Endothelial cell (in vitro differentiated cells): ENCODE results near the gene MPV17. TPM values are rescaled to one million over a fixed set of nuclear protein-coding genes. Genes with fewer than 3 reads are reported as not detected.
A peak's percentile ranks its signal among the peaks of the same experiment; 100 is the strongest.
"Not testable (repeated sequence)": the region's sequence is repeated elsewhere in the genome, so short reads cannot be mapped to it uniquely, and the experiment has no call there.

Experiments
- DNase-seq: peaks from one replicate; pipeline ENCODE4 v3.0.0; 2021; ENCODE audit warnings: low spot score
- H3K27ac Mint-ChIP-seq: one replicate; pipeline ENCODE4 v1.8.0; 2021; ENCODE audit warnings: mixed read lengths, inconsistent platforms; ENCODE audit not compliant: unreplicated experiment
- H3K27me3 Mint-ChIP-seq: one replicate; pipeline ENCODE4 v1.8.0; 2021; ENCODE audit warnings: mild to moderate bottlenecking, moderate library complexity, mixed read lengths, inconsistent platforms; ENCODE audit not compliant: unreplicated experiment
- H3K36me3 Mint-ChIP-seq: one replicate; pipeline ENCODE4 v1.8.0; 2021; ENCODE audit warnings: mild to moderate bottlenecking, low read depth, mixed read lengths, inconsistent platforms; ENCODE audit not compliant: unreplicated experiment
- H3K4me1 Mint-ChIP-seq: one replicate; pipeline ENCODE4 v1.8.0; 2021; ENCODE audit warnings: mild to moderate bottlenecking, mixed read lengths, inconsistent platforms; ENCODE audit not compliant: unreplicated experiment
- H3K4me3 Mint-ChIP-seq: one replicate; pipeline ENCODE4 v1.8.0; 2021; ENCODE audit warnings: mild to moderate bottlenecking, mixed read lengths, inconsistent platforms; ENCODE audit not compliant: unreplicated experiment
- H3K9me3 Mint-ChIP-seq: one replicate; pipeline ENCODE4 v1.8.0; 2021; ENCODE audit warnings: mixed read lengths, inconsistent platforms; ENCODE audit not compliant: unreplicated experiment
- CTCF ChIP-seq: fragments of 200-600 bp; sonication (generic); IDR thresholded peaks from one replicate; pipeline ENCODE4 v1.5.0; 2021; ENCODE audit warnings: antibody characterized with exemption; ENCODE audit not compliant: unreplicated experiment
- total RNA-seq: library from RNA; stranded (reverse); fragmentation: NEBNext Ultra II Directional; extraction: Animal tissue kit (Norgen Biotek cat#: 25700); gene quantifications from one replicate; pipeline ENCODE4 v1.2.1, GENCODE V29; 2021; ENCODE audit not compliant: unreplicated experiment

Gene MPV17
- total RNA-seq, 1 donor from 2014 or later = 55.0 TPM

- H3K27me3 Mint-ChIP-seq = peaks cover 10% of the 10 kb centered on the region
- peaks cover 5% of the 10 kb centered on the region for H3K4me1 Mint-ChIP-seq
- no peaks in the 10 kb centered on the region for H3K9me3 Mint-ChIP-seq
- H3K27ac Mint-ChIP-seq = no peak overlapping the region
- H3K4me3 Mint-ChIP-seq = no peak overlapping the region
- DNase-seq = no peak
- no peaks in the 10 kb centered on the region for H3K36me3 Mint-ChIP-seq
- TF ChIP-seq CTCF = no peak
These were observed 41.5 kb downstream of the MPV17 start for GRCh38 chr2:27281442-27281841.

GRCh38 chr2:27280826-27281225 lies 42.1 kb downstream of the MPV17 start:
- no peak for TF ChIP-seq CTCF
- no peaks in the 10 kb centered on the region for H3K36me3 Mint-ChIP-seq
- H3K4me3 Mint-ChIP-seq = no peak overlapping the region
- H3K9me3 Mint-ChIP-seq = no peaks in the 10 kb centered on the region
- peaks cover 10% of the 10 kb centered on the region for H3K27me3 Mint-ChIP-seq
- DNase-seq = no peak
- H3K27ac Mint-ChIP-seq = no peak overlapping the region
- peaks cover 5% of the 10 kb centered on the region for H3K4me1 Mint-ChIP-seq

GRCh38 chr2:27278010-27278409 lies 44.9 kb downstream of the MPV17 start:
- H3K27me3 Mint-ChIP-seq = peaks cover 13% of the 10 kb centered on the region
- H3K27ac Mint-ChIP-seq = no peak overlapping the region
- H3K4me1 Mint-ChIP-seq = peaks cover 3% of the 10 kb centered on the region
- H3K4me3 Mint-ChIP-seq = no peak overlapping the region
- DNase-seq = no peak
- no peaks in the 10 kb centered on the region for H3K36me3 Mint-ChIP-seq
- no peaks in the 10 kb centered on the region for H3K9me3 Mint-ChIP-seq
- TF ChIP-seq CTCF = no peak

GRCh38 chr2:27275211-27276150 lies 47.4 kb downstream of the MPV17 start, which contains the start of gene DNAJC5G:
Gene DNAJC5G (plus strand): TSS chr2:27275433. CDS start chr2:27276729, 1,296 bp downstream.
- no peak for TF ChIP-seq CTCF
- Mint-ChIP-seq H3K9me3 (no peaks in the 10 kb centered on the region), H3K4me3 (peak within 1 kb of the TSS; percentile 22), H3K36me3 (no peaks in the 10 kb centered on the region), H3K4me1 (no peaks in the 10 kb centered on the region), H3K27me3 (peaks cover 5% of the 10 kb centered on the region), H3K27ac (peak within 1 kb of the TSS; percentile 50)
- no peak for DNase-seq

- H3K9me3 Mint-ChIP-seq, DNase-seq, H3K36me3 Mint-ChIP-seq, H3K27me3 Mint-ChIP-seq, H3K27ac Mint-ChIP-seq, H3K4me3 Mint-ChIP-seq, H3K4me1 Mint-ChIP-seq: not testable (repeated sequence)
These were observed 50.1 kb downstream of the MPV17 start for GRCh38 chr2:27272537-27273522.
